ENCODE results near the gene CCDC60.

The CCDC60 gene

DNA sequence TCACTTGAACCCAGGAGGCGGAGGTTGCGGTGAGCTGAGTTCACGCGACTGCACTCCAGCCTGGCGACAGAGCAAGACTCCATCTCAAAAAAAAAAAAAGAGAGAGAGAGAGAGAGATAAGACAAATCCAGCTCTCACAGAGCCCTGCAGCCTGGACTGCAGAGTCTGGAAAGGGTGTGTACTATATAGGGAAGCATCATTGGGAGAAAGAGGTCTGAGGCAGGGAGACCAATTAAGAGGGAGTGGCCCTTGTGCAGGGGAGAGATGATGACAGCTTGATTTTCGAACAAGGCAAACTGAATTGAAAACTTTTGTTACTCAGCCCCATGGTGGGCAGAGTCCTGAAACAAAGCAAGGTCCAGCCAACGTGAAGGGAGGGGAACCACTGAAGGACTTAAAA lies 116.2 kb downstream of the CCDC60 start:
- Histone ChIP-seq H3K36me3 (replicated peaks; ENCODE audit: low read depth, low read length) (no peaks in the 10 kb centered on the region), H3K9me3 (ENCODE audit: insufficient read depth, low read length) (no peaks in the 10 kb centered on the region), H3K4me1 (ENCODE audit: low read length) (no peaks in the 10 kb centered on the region), H3K27ac (ENCODE audit: low read length) (no peak overlapping the region), H3K4me3 (ENCODE audit: low read length) (no peak overlapping the region), H2AFZ (ENCODE audit: low read depth, low read length) (no peak overlapping the region), H3K27me3 (ENCODE audit: low read depth, low read length) (peaks cover 9% of the 10 kb centered on the region; the same call in 1 of the 2 replicates), H3K79me2 (ENCODE audit: low read length) (no peaks in the 10 kb centered on the region), H3K4me2 (ENCODE audit: low read length) (no peak overlapping the region), H4K20me1 (ENCODE audit: insufficient read depth, low read length) (no peaks in the 10 kb centered on the region), H3K9ac (ENCODE audit: low read length) (no peak overlapping the region)
- TF ChIP-seq, protein P1, sequence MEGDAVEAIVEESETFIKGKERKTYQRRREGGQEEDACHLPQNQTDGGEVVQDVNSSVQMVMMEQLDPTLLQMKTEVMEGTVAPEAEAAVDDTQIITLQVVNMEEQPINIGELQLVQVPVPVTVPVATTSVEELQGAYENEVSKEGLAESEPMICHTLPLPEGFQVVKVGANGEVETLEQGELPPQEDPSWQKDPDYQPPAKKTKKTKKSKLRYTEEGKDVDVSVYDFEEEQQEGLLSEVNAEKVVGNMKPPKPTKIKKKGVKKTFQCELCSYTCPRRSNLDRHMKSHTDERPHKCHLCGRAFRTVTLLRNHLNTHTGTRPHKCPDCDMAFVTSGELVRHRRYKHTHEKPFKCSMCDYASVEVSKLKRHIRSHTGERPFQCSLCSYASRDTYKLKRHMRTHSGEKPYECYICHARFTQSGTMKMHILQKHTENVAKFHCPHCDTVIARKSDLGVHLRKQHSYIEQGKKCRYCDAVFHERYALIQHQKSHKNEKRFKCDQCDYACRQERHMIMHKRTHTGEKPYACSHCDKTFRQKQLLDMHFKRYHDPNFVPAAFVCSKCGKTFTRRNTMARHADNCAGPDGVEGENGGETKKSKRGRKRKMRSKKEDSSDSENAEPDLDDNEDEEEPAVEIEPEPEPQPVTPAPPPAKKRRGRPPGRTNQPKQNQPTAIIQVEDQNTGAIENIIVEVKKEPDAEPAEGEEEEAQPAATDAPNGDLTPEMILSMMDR (IDR thresholded peaks at IDR 0.05; ENCODE audit: low read depth, low read length) = no peak
- TF ChIP-seq EZH2phosphoT487 (IDR thresholded peaks at IDR 0.05; ENCODE audit: low read depth) = no peak

DNA sequence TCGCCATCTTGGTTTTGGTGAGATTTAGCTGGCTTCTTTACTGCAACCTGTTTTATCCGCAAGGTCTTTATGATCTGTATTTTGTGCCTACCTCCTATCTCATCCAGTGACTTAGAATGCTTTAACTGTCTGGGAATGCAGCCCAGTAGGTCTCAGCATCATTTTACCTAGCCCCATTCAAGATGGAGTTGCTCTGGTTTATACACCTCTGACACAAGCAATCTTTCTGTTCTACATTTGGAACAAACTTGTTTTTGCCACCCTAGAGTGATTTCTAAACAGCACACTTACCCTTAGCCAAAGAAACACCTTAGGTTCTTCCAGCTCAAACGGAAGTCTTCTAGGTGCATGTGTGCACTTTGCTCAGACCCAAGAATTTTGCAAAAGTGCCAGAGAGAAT lies 122.3 kb downstream of the CCDC60 start:
- no peak overlapping the region for H3K4me2 ChIP-seq (ENCODE audit: low read length)
- no peaks in the 10 kb centered on the region for H3K36me3 ChIP-seq (replicated peaks; ENCODE audit: low read depth, low read length)
- H3K79me2 ChIP-seq (ENCODE audit: low read length) = no peaks in the 10 kb centered on the region
- no peak overlapping the region for H3K4me3 ChIP-seq (ENCODE audit: low read length)
- H4K20me1 ChIP-seq (ENCODE audit: insufficient read depth, low read length) = no peaks in the 10 kb centered on the region
- no peak overlapping the region for H3K27ac ChIP-seq (ENCODE audit: low read length)
- H3K27me3 ChIP-seq (ENCODE audit: low read depth, low read length) = no peaks in the 10 kb centered on the region; the same call in 1 of the 2 replicates
- TF ChIP-seq, protein P1 (IDR thresholded peaks at IDR 0.05; ENCODE audit: low read depth, low read length) = no peak
- TF ChIP-seq EZH2phosphoT487 (IDR thresholded peaks at IDR 0.05; ENCODE audit: low read depth) = no peak
- H3K9ac ChIP-seq (ENCODE audit: low read length) = no peak overlapping the region
- H3K4me1 ChIP-seq (ENCODE audit: low read length) = no peaks in the 10 kb centered on the region
- no peaks in the 10 kb centered on the region for H3K9me3 ChIP-seq (ENCODE audit: insufficient read depth, low read length)
- H2AFZ ChIP-seq (ENCODE audit: low read depth, low read length) = no peak overlapping the region

DNA sequence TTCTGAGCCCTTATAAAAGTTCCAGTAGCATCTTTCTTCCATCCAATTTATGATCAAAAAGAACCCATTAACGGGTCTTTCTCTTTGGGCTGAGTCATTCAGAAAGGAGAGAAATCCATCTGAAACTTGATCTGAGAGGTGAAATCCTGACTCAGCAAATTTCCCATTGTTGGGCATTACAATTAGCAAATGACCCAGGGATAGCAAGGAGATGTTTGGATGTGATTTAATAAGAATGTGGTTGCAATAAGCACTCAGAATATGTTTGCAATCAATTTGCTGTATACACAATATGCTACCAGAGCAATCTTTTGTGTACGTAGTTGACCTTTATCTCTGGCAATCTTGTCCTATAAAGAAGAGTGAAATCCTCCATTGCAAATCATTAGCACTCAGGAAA lies 122.7 kb downstream of the CCDC60 start:
- H3K27ac ChIP-seq (ENCODE audit: low read length) = no peak overlapping the region
- TF ChIP-seq EZH2phosphoT487 (IDR thresholded peaks at IDR 0.05; ENCODE audit: low read depth) = no peak
- TF ChIP-seq, protein P1 (IDR thresholded peaks at IDR 0.05; ENCODE audit: low read depth, low read length) = no peak
- H3K4me1 ChIP-seq (ENCODE audit: low read length) = no peaks in the 10 kb centered on the region
- H3K9me3 ChIP-seq (ENCODE audit: insufficient read depth, low read length) = no peaks in the 10 kb centered on the region
- H3K4me2 ChIP-seq (ENCODE audit: low read length) = no peak overlapping the region
- H3K79me2 ChIP-seq (ENCODE audit: low read length) = no peaks in the 10 kb centered on the region
- no peaks in the 10 kb centered on the region for H4K20me1 ChIP-seq (ENCODE audit: insufficient read depth, low read length)
- H3K9ac ChIP-seq (ENCODE audit: low read length) = no peak overlapping the region
- H3K27me3 ChIP-seq (ENCODE audit: low read depth, low read length) = no peaks in the 10 kb centered on the region; the same call in 1 of the 2 replicates
- no peak overlapping the region for H3K4me3 ChIP-seq (ENCODE audit: low read length)
- no peaks in the 10 kb centered on the region for H3K36me3 ChIP-seq (replicated peaks; ENCODE audit: low read depth, low read length)
- no peak overlapping the region for H2AFZ ChIP-seq (ENCODE audit: low read depth, low read length)

DNA sequence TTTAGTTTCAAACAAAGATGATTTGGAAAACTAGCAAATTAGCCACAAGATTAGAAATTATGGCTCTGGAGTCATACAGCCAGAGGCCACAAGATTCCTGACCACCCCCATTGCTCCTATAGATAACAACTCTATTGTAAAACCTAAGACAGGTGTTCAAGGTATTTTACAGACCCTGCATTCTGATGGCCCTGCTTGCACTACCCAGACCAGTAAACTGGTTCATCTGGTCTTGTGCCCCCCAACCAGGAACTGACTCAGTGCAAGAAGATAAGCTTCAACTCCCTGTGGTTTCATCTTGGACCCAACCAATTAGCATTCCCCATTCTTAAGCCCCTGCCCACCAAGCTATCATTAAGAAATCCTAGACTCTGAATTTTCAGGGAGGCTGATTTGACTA lies 125.0 kb downstream of the CCDC60 start:
- H3K4me3 ChIP-seq (ENCODE audit: low read length) = no peak overlapping the region
- no peaks in the 10 kb centered on the region for H3K4me1 ChIP-seq (ENCODE audit: low read length)
- no peak overlapping the region for H2AFZ ChIP-seq (ENCODE audit: low read depth, low read length)
- no peaks in the 10 kb centered on the region for H3K9me3 ChIP-seq (ENCODE audit: insufficient read depth, low read length)
- H3K27me3 ChIP-seq (ENCODE audit: low read depth, low read length) = no peaks in the 10 kb centered on the region; the same call in 1 of the 2 replicates
- no peak overlapping the region for H3K4me2 ChIP-seq (ENCODE audit: low read length)
- H3K36me3 ChIP-seq (replicated peaks; ENCODE audit: low read depth, low read length) = no peaks in the 10 kb centered on the region
- no peak overlapping the region for H3K27ac ChIP-seq (ENCODE audit: low read length)
- H3K79me2 ChIP-seq (ENCODE audit: low read length) = no peaks in the 10 kb centered on the region
- H3K9ac ChIP-seq (ENCODE audit: low read length) = no peak overlapping the region
- no peak for TF ChIP-seq EZH2phosphoT487 (IDR thresholded peaks at IDR 0.05; ENCODE audit: low read depth)
- TF ChIP-seq, protein P1 (IDR thresholded peaks at IDR 0.05; ENCODE audit: low read depth, low read length) = no peak
- no peaks in the 10 kb centered on the region for H4K20me1 ChIP-seq (ENCODE audit: insufficient read depth, low read length)
